Lower leg skin (tissue), 4 donors: ENCODE measurements around the gene DCBLD2. TPM values are rescaled to one million over a fixed set of nuclear protein-coding genes. Genes with fewer than 3 reads are reported as not detected.

Experiments
- DNase-seq, 2 donors: peaks; one replicate each; pipeline ENCODE4 v3.0.0-alpha.2; 2019; ENCODE audit warnings: low spot score in 2 of 2
- H3K4me3 ChIP-seq: fragments of 200-600 bp; sonication (generic); 2 replicates; pipeline ENCODE4 v1.5.1; 2017; ENCODE audit warnings: mild to moderate bottlenecking, low read depth; ENCODE audit not compliant: poor library complexity, severe bottlenecking
- CTCF ChIP-seq, 3 donors: fragments of 450-650 bp; IDR thresholded peaks; one replicate each; pipeline ENCODE4 v1.5.1; 2016; ENCODE audit warnings: antibody characterized with exemption in 3 of 3, mild to moderate bottlenecking in 3 of 3, moderate library complexity in 2 of 3
- POLR2A ChIP-seq, 2 donors: fragments of 450-650 bp; IDR thresholded peaks; one replicate each; pipeline ENCODE4 v1.6.1; 2016 to 2017; ENCODE audit warnings: antibody characterized with exemption in 2 of 2, mild to moderate bottlenecking in 1 of 2, moderate library complexity in 1 of 2
- WGBS, 2 donors: methylation state at CpG; one replicate each; pipeline ENCODE4 v1.1.5; 2018; 5-methylcytosine and 5-hydroxymethylcytosine counted together
- intact Hi-C: fragments of 100-400 bp; cut with DNase I; formaldehyde crosslinking; loops from one replicate; pipeline ENCODE4 v1.15.0; 2023; ENCODE audit warnings: low total_unique reads
- total RNA-seq, 4 donors: library from RNA; depleted of rRNA; stranded (reverse); fragments of >200 nt; gene quantifications; one replicate each; pipeline ENCODE4 v1.1.0, GENCODE V29; 2016

Gene DCBLD2
- total RNA-seq, 4 donors from 2014 or later = 13.8 to 22.8 (median 15.3) TPM

GRCh38 chr3:98809557-98809956, 91.9 kb downstream of the DCBLD2 start:
- no peak overlapping the region for H3K4me3 ChIP-seq
- no peak for TF ChIP-seq POLR2A (IDR thresholded peaks at IDR 0.05)
- no peak for TF ChIP-seq CTCF (IDR thresholded peaks at IDR 0.05)
- DNase-seq = no peak
- 65 to 80% methylated on average over 3 of the region's 3 CpGs for WGBS, 2 donors
- intact Hi-C loops = loop anchor here (5.0 kb wide), 1 partner anchor 207 kb away; no protein-coding TSS in a partner anchor

GRCh38 chr3:98808071-98808470, 93.4 kb downstream of the DCBLD2 start:
- 85 to 87% methylated on average over 2 of the region's 2 CpGs for WGBS, 2 donors

GRCh38 chr3:98807561-98807960, 93.9 kb downstream of the DCBLD2 start:
- no peak for TF ChIP-seq POLR2A (IDR thresholded peaks at IDR 0.05)
- no peak for TF ChIP-seq CTCF (IDR thresholded peaks at IDR 0.05)
- intact Hi-C loops = loop anchor here (5.0 kb wide), 1 partner anchor 205 kb away; no protein-coding TSS in a partner anchor
- DNase-seq = no peak
- WGBS, 2 donors = 87 to 91% methylated on average over 1 of the region's 1 CpG
- no peak overlapping the region for H3K4me3 ChIP-seq

More at GRCh38 chr3:98808071-98808470, 93.4 kb downstream of the DCBLD2 start:
- no peak for DNase-seq
- TF ChIP-seq POLR2A (IDR thresholded peaks at IDR 0.05) (no peak), CTCF (IDR thresholded peaks at IDR 0.05) (no peak)
- H3K4me3 ChIP-seq = no peak overlapping the region
- intact Hi-C loops = loop anchor here (5.0 kb wide), 1 partner anchor 206 kb away; no protein-coding TSS in a partner anchor

- DNase-seq = no peak
- H3K4me3 ChIP-seq = no peak overlapping the region
- intact Hi-C loops = loop anchor here (5.0 kb wide), 1 partner anchor 205 kb away; no protein-coding TSS in a partner anchor
- 76 to 82% methylated on average over 4 of the region's 4 CpGs for WGBS, 2 donors
- TF ChIP-seq CTCF (IDR thresholded peaks at IDR 0.05) = no peak
- TF ChIP-seq POLR2A (IDR thresholded peaks at IDR 0.05) = no peak
These were observed 94.5 kb downstream of the DCBLD2 start for GRCh38 chr3:98807011-98807410.

GRCh38 chr3:98806521-98806920, 95.0 kb downstream of the DCBLD2 start:
- intact Hi-C loops = loop anchor here (5.0 kb wide), 1 partner anchor 204 kb away; no protein-coding TSS in a partner anchor
- H3K4me3 ChIP-seq = no peak overlapping the region
- no peak for DNase-seq
- TF ChIP-seq POLR2A (IDR thresholded peaks at IDR 0.05) (no peak), CTCF (IDR thresholded peaks at IDR 0.05) (no peak)
- WGBS, 2 donors = 48 to 52% methylated on average over 1 of the region's 1 CpG

- no peak for DNase-seq
- no peak overlapping the region for H3K4me3 ChIP-seq
- 88 to 89% methylated on average over 6 of the region's 6 CpGs for WGBS, 2 donors
- intact Hi-C loops = loop anchor here (5.0 kb wide), 1 partner anchor 203 kb away; no protein-coding TSS in a partner anchor
- TF ChIP-seq POLR2A (IDR thresholded peaks at IDR 0.05) = no peak
- no peak for TF ChIP-seq CTCF (IDR thresholded peaks at IDR 0.05)
These were observed 95.9 kb downstream of the DCBLD2 start for GRCh38 chr3:98805571-98805970.
